NCI-H146 (cell line): Measurements from ENCODE around the gene EMC1.
"Not testable (repeated sequence)": the region's sequence is repeated elsewhere in the genome, so short reads cannot be mapped to it uniquely, and the experiment has no call there.

Source experiments
- DNase-seq: peaks from one replicate; lab custom pipeline; 2025; lab: John Stamatoyannopoulos, UW

EMC1 gene

DNA sequence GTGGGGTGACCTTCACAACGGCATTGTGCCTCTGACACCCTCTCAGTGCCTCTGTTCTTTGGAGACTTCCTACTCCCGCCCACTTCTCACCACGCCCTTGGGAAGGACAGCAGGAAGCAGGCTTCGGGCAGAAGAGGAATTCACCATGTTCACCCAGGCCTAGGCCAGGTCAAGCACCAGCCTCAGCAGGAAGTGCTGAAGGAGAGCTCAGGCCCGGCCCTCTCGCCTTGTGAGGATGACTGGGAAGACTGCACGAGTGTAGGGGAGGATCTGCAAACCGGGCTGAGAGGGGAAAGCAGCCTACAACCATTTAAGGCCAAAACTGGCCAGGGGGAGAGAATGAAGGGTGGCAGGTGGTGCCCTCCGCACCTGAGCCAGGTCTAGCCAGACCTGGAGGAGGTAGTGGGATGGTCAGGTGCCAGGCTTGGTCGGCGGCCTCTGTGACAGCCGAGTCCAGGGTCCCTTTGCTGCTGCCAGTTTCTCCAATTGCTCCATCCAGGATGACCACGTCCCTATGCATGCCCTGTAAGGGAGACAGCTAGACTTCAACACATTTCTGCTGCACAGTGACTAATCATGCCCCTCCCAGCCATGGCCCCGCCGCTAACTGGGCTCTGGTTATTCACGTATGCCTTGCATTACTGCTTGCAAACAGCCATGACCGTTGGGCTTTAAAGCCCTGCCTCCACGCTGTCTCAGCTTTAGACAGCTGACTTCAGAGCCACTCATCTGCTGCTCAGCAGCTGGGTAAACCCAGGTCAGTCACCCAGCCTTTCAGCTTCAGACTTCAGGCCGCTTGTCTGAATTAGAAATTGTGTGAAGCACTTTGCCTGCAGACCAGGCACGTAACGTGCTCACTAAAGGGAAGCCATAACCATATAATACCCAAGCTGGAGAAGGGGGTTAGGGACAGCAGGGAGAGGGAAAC, 9.2 kb upstream of the EMC1 start:
- no peak for DNase-seq

DNA sequence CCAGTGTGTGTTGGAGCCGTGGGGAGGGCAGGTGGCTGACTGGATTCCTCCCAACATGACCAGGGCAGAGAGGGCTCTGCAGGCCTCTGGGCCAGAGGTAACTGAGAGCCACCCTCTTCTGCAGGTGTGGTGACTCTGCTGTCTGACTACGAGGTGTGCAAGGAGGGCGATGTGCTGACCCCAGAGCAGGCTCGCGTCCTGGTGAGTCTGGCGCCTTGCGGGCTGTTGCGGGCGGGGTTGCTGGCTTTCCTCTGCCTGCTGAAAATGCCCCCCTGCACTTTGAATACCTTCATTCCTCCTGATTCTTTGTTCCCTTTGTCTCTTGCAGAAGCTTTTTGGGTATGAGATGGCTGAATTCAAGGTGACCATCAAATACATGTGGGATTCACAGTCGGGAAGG, 7.0 kb upstream of the EMC1 start:
- no peak for DNase-seq

GRCh38 chr1:19257178-19257914, 6.0 kb upstream of the EMC1 start:
- DNase-seq: no peak

GRCh38 chr1:19256301-19256700, 5.0 kb upstream of the EMC1 start:
- not testable (repeated sequence) for DNase-seq

DNA sequence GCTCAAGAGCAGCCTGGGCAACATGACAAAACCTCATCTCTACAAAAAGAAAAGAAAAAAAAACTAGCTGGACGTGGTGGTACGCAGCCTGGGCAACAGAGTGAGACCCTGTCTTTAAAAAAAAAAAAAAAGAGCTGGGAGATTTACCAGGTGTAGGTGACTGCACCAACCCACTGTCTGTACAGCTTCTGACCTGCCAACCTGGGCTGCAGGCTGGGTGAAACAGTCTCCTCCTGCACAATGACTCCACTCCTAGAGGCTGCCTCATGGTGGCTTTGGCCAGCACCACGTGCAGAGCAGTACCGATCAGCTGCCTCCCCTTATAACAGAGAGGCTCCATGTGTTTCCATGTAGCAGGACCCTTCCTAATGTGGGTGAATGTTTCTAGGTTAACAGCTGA, 4.0 kb upstream of the EMC1 start:
- DNase-seq: no peak

GRCh38 chr1:19254416-19254815, 3.1 kb upstream of the EMC1 start:
- DNase-seq: no peak

DNA sequence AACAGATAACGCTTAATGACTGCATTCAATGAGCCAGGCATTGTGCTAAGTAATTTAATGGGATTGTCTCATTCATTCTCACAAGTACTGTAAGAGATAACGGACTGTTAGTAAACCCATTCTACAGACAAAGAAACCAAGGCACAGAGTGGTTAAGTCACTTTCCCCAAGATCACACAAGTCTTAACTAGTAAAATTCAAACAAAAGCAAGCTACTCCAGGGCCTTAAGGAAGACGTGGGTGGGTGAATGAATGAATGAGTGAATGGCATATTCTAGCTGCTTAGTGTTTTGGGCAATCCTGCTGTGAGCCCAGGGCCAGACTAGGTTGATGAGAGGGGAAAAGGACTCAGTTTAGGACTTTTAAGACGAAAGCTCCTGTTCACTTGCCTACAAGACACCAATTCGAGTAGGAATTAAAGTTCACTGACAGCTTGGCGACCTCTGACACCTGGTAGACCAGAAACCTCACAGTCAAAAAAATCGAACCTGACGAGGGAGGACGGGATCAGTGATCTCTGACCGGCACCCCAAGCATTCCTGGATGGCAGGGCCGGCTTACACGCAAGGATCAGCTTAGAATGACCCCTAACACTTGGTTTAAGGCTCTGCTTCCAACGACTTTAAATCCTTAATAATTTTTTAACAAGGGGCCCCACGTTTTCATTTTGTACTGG, 557 bp downstream of the EMC1 start:
- DNase-seq: peak; percentile 12

- DNase-seq: peak; percentile 2
Observed at GRCh38 chr1:19240673-19241538, 10.4 kb downstream of the EMC1 start.

DNA sequence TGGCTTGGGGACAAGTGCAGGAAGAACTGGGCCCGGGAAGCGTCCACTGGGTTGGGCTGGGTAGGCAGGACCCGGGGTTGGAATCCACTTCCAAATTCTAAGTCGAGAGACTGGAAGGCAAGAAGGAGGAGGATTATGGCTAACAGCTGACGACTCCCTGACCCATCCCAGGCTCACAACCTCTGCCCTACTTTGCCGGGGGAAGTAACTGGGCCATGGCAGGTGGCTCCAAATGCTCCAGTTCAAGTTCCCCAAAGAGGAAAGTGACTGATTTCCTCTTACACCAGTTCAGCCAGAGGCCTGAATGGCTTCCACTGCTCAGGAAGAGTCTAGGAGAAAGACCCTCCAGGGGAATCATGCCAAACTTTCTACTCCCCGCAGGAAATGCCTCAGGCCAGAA, 11.4 kb downstream of the EMC1 start:
- DNase-seq: no peak

- no peak for DNase-seq
Observed at GRCh38 chr1:19234224-19234623, 17.1 kb downstream of the EMC1 start.

GRCh38 chr1:19232524-19232846, 18.8 kb downstream of the EMC1 start:
- DNase-seq: no peak

DNA sequence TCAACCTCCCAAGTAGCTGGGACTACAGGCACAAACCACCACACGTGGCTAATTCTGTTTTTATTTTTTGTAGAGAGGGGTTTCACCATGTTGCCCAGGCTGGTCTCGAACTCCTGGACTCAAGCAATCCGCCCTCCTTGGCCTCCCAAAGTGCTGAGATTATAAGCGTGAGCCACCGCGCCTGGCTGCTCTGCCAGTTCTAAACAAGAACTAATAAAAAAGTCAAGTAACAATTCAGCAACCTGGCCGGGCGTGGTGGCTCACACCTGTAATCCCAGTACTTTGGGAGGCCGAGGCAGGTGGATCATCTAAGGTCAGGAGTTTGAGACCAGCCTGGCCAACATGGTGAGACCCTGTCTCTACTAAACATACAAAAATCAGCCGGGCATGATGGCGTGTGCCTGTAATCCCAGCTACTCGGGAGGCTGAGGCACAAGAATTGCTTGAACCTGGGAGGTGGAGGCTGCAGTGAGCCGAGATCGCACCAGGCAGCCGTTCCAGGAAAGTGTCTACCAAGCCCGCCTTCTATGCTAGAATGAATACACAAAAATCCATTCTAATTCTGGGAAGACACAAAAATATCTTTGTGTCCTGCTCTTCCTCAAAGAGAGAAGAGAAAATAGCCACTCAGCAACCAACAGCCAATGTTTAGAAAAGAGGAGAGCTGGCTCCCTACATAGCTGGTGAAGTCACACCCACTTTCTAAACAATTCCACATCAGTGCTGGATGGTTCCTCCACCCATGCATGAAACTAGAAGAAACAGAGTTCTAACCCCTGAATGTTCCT, 19.4 kb downstream of the EMC1 start:
- DNase-seq: not testable (repeated sequence)

DNA sequence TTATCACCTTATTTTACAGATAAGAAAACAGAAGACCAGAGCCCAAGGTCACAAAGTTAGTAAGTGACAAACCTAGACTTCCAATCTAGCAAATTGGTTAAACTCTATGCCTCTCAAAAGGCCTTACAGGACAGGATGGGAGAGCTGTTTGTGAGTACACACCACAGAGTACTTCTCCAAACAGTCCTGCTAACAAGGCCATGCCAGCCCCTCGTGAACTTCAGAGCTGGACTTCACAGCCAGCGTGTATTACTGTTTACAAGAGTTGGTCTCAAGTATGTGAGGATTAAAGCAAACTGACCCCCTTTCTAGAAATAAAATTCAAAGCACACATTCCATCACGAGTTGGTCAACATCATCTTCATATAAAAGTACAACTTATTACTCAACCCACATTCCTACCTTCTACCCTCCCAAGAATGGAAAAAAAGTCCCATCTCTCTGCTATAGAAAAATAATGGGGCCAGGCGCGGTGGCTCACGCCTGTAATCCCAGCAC, 21.4 kb downstream of the EMC1 start:
- no peak for DNase-seq

- DNase-seq: no peak
Observed at GRCh38 chr1:19229229-19229628, 22.1 kb downstream of the EMC1 start.

DNA sequence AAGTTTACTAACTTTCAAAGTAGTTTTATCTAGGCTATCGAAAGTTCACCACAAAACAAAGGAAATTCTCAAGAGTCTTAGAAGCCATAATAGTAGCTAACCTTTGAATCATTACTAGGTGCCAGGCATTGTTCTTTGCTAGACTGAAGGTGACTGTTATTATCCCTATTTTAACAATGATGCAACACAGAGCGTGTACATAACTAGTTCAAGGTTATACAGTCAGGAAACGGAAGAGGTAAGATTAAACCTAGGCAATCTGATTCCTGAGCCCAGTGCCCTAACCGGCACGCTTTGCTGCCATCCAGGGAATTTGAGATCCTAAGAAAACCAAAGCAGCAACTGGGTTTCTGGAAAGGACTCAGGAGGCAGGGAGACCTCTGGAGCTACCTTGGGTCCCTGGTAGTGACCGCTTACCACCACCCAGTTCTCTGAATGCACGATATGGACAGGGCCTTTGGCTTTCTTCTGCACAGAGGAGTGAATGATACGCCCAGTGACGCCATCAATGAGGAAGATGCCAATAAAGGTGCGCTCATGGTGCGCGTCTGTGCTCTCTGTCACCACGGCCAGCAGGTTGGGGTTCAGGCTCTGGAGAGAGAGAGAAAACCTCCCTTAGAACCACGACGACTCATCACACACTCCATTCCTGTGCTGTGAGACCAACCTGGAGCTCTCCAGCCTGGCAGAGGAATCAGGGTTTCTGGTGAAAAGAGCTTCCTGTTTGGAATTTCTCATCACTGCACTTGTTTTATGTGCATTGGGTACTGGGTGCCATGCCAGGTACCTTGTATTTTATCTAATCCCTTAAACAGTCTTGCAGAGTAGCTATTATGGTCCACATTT, 28.1 kb downstream of the EMC1 start:
- no peak for DNase-seq

DNA sequence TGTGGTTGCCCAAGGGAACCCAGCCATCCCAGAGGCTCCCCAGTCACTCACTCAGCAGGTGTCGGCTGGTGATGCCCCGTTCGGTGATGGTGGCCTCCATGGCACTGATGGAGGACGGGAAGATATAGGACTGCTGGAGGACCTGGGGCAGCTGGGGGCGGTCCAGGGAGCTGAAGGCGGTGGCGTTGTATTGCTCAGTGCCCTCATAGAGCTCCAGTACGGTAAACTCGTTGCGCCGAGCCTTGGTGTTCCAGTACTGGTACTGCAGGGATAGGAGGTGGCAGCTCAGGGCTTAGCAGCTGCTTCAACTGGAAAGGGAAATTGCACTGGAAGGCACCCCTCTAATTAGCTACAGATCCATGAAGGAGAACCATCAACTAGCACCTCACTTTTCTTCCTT, 28.8 kb downstream of the EMC1 start:
- DNase-seq: no peak

GRCh38 chr1:19220991-19221390, 30.3 kb downstream of the EMC1 start:
- DNase-seq: peak; percentile 25

GRCh38 chr1:19220080-19220846, 31.1 kb downstream of the EMC1 start:
- DNase-seq: no peak

GRCh38 chr1:19219451-19219850, 31.9 kb downstream of the EMC1 start:
- DNase-seq: no peak
